SK-N-SH treated with all-trans-retinoic acid at 6 μM for 48 hours (cell line): ENCODE data around the gene TTC5.

Experiments used
- CREB5 ChIP-seq: fragments of 250-450 bp; sonication (Bioruptor Pico); IDR thresholded peaks from 2 replicates; pipeline ENCODE4 v1.5.1; 2020; ENCODE audit warnings: low read depth, mild to moderate bottlenecking, moderate library complexity
- ISL1 ChIP-seq: fragments of 250-450 bp; sonication (Bioruptor Pico); IDR thresholded peaks from 2 replicates; pipeline ENCODE4 v2.1.2; 2022; ENCODE audit warnings: mild to moderate bottlenecking, moderate library complexity
- PPARA ChIP-seq: fragments of 250-450 bp; sonication (Bioruptor Pico); IDR thresholded peaks from 2 replicates; pipeline ENCODE4 v1.5.0; 2020; ENCODE audit warnings: mild to moderate bottlenecking, borderline replicate concordance
- RARB ChIP-seq: fragments of 250-450 bp; sonication (Bioruptor Pico); IDR thresholded peaks from 2 replicates; pipeline ENCODE4 v1.8.0; 2021; ENCODE audit warnings: mild to moderate bottlenecking, moderate library complexity
- SNAI2 ChIP-seq: fragments of 250-450 bp; sonication (Bioruptor Pico); IDR thresholded peaks from 2 replicates; pipeline ENCODE4 v1.5.0; 2020; ENCODE audit warnings: mild to moderate bottlenecking, moderate library complexity
- TCF4 ChIP-seq: fragments of 250-450 bp; sonication (Bioruptor Pico); IDR thresholded peaks from 2 replicates; pipeline ENCODE4 v1.8.0; 2021; ENCODE audit warnings: mild to moderate bottlenecking, moderate library complexity, borderline replicate concordance
- ZC3H10 ChIP-seq: fragments of 250-450 bp; sonication (Bioruptor Pico); IDR thresholded peaks from 2 replicates; pipeline ENCODE4 v1.5.1; 2021; ENCODE audit warnings: mild to moderate bottlenecking, moderate library complexity
- ZFP3 ChIP-seq: fragments of 250-450 bp; sonication (Bioruptor Pico); IDR thresholded peaks from 2 replicates; pipeline ENCODE4 v1.5.0; 2020; ENCODE audit warnings: mild to moderate bottlenecking, moderate library complexity
- ZFP30 ChIP-seq: fragments of 450-650 bp; formaldehyde crosslinking; IDR thresholded peaks from 2 replicates; pipeline ENCODE4 v1.5.0; 2022; ENCODE audit warnings: mild to moderate bottlenecking, moderate library complexity
- ZNF70 ChIP-seq: fragments of 450-650 bp; formaldehyde crosslinking; IDR thresholded peaks from 2 replicates; pipeline ENCODE4 v1.5.0; 2020; ENCODE audit warnings: mild to moderate bottlenecking, moderate library complexity

GRCh38 chr14:20333494-20333841 lies 27.7 kb upstream of the TTC5 start:
- no peak for TF ChIP-seq ZFP3
- no peak for TF ChIP-seq TCF4 (CRISPR knock-in tag)
- TF ChIP-seq ZFP30 (CRISPR knock-in tag): no peak
- TF ChIP-seq PPARA: no peak
- no peak for TF ChIP-seq CREB5 (CRISPR knock-in tag)
- no peak for TF ChIP-seq ZC3H10 (CRISPR knock-in tag)
- no peak for TF ChIP-seq ZNF70 (CRISPR knock-in tag)
- TF ChIP-seq ISL1 (CRISPR knock-in tag): no peak
- no peak for TF ChIP-seq RARB
- TF ChIP-seq SNAI2 (CRISPR knock-in tag): no peak
